OCI-LY1 (cell line): Measurements from ENCODE around the gene POU5F2.

Source experiments
- CTCF ChIP-seq: fragments of 200-600 bp; sonication (generic), shearing (Covaris generic); IDR thresholded peaks from 2 replicates; pipeline ENCODE4 v1.5.1; 2017; ENCODE audit warnings: mild to moderate bottlenecking, antibody characterized with exemption, low read length, moderate library complexity, mixed read lengths
- EZH2 ChIP-seq: fragments of 200-600 bp; sonication (generic), shearing (Covaris generic); IDR thresholded peaks from 2 replicates; pipeline ENCODE4 v1.8.0; 2017; ENCODE audit warnings: borderline replicate concordance, mixed run types, mild to moderate bottlenecking, antibody characterized with exemption, low read length, moderate library complexity, mixed read lengths

- TF ChIP-seq EZH2 = no peak
- TF ChIP-seq CTCF = no peak
Measured at GRCh38 chr5:93756372-93756771, 15.0 kb upstream of the POU5F2 start.
